H1 (cell line): ENCODE measurements around the gene WBP1L.

Experiments
- CBX8 ChIP-seq: fragments of 300-800, 300-1000 bp; sonication (generic); IDR thresholded peaks from 2 replicates; pipeline ENCODE4 v1.7.1; 2016; ENCODE audit warnings: low read depth, low read length, borderline replicate concordance
- EP300 ChIP-seq, 2 experiments: IDR thresholded peaks; 1 replicate in 1 of 2; 2 replicates in 1 of 2; pipeline ENCODE4 v1.6.1; 2011 to 2012; ENCODE audit warnings: low read depth in 2 of 2, low read length in 2 of 2, mild to moderate bottlenecking in 2 of 2, borderline replicate concordance in 1 of 2, inconsistent platforms in 1 of 2, moderate library complexity in 1 of 2
- EZH2 ChIP-seq: fragments of 200-600 bp; sonication (generic); IDR thresholded peaks from 2 replicates; pipeline ENCODE4 v1.7.1; 2012; ENCODE audit warnings: low read depth, mild to moderate bottlenecking, moderate library complexity, low read length, inconsistent platforms; ENCODE audit not compliant: severe bottlenecking
- POLR2AphosphoS5 ChIP-seq: IDR thresholded peaks from 2 replicates; pipeline ENCODE4 v1.6.1; 2011; ENCODE audit warnings: low read depth, low read length
- RFX5 ChIP-seq: IDR thresholded peaks from 2 replicates; pipeline ENCODE4 v1.6.1; 2011; ENCODE audit warnings: low read depth, low read length, improper control_type of control experiment, borderline replicate concordance
- YY1 ChIP-seq: IDR thresholded peaks from 2 replicates; pipeline ENCODE4 v1.6.1; 2011; ENCODE audit warnings: low read depth, mild to moderate bottlenecking, low read length
- ZNF274 ChIP-seq: IDR thresholded peaks from 2 replicates; pipeline ENCODE4 v1.7.0; 2012; ENCODE audit warnings: low read length, borderline replicate concordance; ENCODE audit errors: extremely low read depth
- TF ChIP-seq, protein P1 (sequence below), 3 experiments: IDR thresholded peaks; 1 replicate in 2 of 3; 2 replicates in 1 of 3; pipeline versions ENCODE4 v1.5.1 to v1.6.1; 2011; ENCODE audit warnings: low read length in 3 of 3, mild to moderate bottlenecking in 3 of 3, inconsistent platforms in 2 of 3, low read depth in 1 of 3, moderate library complexity in 1 of 3; ENCODE audit not compliant: insufficient read depth in 1 of 3; ENCODE audit errors: control extremely low read depth in 1 of 3

DNA sequence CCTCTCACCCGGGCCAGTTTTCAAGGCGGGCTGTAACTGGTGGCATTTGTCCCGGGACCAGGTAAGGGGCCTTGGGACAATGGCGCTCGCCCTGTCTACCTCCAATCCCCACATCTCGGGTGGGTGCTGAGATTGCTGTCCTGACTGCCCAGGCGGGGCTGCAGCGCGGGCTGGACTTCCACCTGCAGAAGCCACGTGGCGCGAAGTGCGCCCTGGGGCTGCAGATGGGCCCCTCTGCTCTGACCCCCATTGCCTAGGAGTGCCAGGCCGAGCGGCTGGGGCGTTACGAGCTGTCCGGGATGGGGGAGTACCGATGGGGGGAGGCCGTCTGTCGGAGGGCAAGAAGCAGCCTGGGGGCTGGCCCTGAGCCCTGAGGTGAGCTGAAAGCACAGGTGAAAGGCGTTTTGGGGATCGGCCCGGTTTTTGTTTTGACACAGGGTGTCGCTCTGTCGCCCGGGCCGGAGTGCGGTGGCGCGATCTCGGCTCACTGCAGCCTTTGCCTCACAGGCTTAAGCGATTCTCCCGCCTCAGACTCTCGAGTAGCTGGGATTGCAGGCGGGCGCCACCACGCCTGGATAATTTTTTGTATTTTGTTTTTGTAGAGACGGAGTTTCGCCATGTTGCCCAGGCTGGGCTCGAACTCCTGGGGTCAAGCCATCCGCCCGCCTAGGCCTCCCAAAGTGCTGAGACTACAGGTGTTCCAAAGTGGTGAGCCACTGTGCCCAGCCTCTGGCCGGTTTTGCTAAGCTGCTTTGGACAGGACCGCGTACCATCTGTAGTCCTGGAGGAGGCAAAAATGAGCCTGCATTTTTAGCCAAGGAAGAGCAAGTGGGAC is 28.9 kb upstream of the WBP1L start, which contains the start of gene SFXN2:
- TF ChIP-seq RFX5: no peak
- 0 out of 2 replicates have a peak, but pooled peaks have one; percentile 4 for TF ChIP-seq YY1
- TF ChIP-seq, protein P1, sequence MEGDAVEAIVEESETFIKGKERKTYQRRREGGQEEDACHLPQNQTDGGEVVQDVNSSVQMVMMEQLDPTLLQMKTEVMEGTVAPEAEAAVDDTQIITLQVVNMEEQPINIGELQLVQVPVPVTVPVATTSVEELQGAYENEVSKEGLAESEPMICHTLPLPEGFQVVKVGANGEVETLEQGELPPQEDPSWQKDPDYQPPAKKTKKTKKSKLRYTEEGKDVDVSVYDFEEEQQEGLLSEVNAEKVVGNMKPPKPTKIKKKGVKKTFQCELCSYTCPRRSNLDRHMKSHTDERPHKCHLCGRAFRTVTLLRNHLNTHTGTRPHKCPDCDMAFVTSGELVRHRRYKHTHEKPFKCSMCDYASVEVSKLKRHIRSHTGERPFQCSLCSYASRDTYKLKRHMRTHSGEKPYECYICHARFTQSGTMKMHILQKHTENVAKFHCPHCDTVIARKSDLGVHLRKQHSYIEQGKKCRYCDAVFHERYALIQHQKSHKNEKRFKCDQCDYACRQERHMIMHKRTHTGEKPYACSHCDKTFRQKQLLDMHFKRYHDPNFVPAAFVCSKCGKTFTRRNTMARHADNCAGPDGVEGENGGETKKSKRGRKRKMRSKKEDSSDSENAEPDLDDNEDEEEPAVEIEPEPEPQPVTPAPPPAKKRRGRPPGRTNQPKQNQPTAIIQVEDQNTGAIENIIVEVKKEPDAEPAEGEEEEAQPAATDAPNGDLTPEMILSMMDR (IDR thresholded peaks at IDR 0.05; ENCODE audit: control extremely low read depth in 1 of 3, insufficient read depth in 1 of 3, low read depth in 1 of 3, low read length in 3 of 3): peak in 2 of 3 experiments; percentile 6 to 10; a peak in 1 of 4 replicates
- no peak for TF ChIP-seq EZH2
- TF ChIP-seq CBX8: no peak
- no peak for TF ChIP-seq ZNF274
- TF ChIP-seq POLR2AphosphoS5: peak; percentile 82
- no peak for TF ChIP-seq EP300 (IDR thresholded peaks at IDR 0.05; ENCODE audit: borderline replicate concordance in 1 of 2, low read depth in 2 of 2, low read length in 2 of 2)
